A549 (cell line): ENCODE results near the gene TTN.

Source experiments
- CBX8 ChIP-seq: fragments of 200-600 bp; sonication (generic); IDR thresholded peaks from 2 replicates; pipeline ENCODE4 v1.6.1; 2016
- EP300 ChIP-seq, 2 experiments: fragments of >200 bp; sonication (Bioruptor Twin); formaldehyde crosslinking; IDR thresholded peaks; 2 replicates in 1 of 2; 3 replicates in 1 of 2; pipeline ENCODE4 v1.6.1; 2016 to 2017
- JUN ChIP-seq, 2 experiments: fragments of >200 bp; sonication (Bioruptor Twin); formaldehyde crosslinking; IDR thresholded peaks; 2 replicates in 1 of 2; 3 replicates in 1 of 2; pipeline ENCODE4 v1.6.1; 2016 to 2017
- MAFK ChIP-seq: fragments of 450-650 bp; IDR thresholded peaks from 2 replicates; pipeline ENCODE4 v1.6.1; 2014; ENCODE audit not compliant: partially characterized antibody
- PHF8 ChIP-seq: fragments of 200-600 bp; sonication (generic); IDR thresholded peaks from 2 replicates; pipeline ENCODE4 v1.6.1; 2016; ENCODE audit warnings: low read depth, mild to moderate bottlenecking, antibody characterized with exemption, moderate library complexity, borderline replicate concordance
- POLR2A ChIP-seq: IDR thresholded peaks from 2 replicates; pipeline ENCODE4 v1.6.1; 2012; ENCODE audit warnings: mild to moderate bottlenecking, low read length
- TF ChIP-seq, protein P1 (sequence below): fragments of >200 bp; sonication (Bioruptor Twin); formaldehyde crosslinking; IDR thresholded peaks from 3 replicates; pipeline ENCODE4 v1.5.1; 2016
- TF ChIP-seq, protein P2 (sequence below): fragments of >200 bp; sonication (Bioruptor Twin); formaldehyde crosslinking; IDR thresholded peaks from 3 replicates; pipeline ENCODE4 v1.6.1; 2016

DNA sequence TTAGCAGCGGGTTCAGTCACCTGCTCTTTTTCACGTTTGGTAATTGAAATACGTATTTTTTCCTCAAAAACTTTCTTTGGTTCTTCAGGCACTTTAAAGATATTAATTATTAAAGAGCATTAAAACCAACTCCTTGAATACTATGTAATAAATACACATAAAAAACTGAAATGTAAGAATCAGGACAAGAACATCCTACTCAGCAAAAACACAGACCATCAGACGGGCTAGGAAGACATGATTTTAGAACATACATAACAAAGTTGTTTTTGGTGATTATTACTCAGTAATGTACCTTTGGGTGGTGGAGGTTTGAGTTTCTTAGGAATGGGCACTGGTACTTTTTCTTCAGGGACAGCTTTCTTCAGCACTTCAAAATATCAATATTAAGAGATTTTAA lies 126.1 kb downstream of the TTN start:
- TF ChIP-seq MAFK (peak; percentile 72), EP300 (IDR thresholded peaks at IDR 0.05) (no peak), PHF8 (no peak), JUN (IDR thresholded peaks at IDR 0.05) (no peak), CBX8 (no peak), POLR2A (no peak)
- TF ChIP-seq, protein P1, sequence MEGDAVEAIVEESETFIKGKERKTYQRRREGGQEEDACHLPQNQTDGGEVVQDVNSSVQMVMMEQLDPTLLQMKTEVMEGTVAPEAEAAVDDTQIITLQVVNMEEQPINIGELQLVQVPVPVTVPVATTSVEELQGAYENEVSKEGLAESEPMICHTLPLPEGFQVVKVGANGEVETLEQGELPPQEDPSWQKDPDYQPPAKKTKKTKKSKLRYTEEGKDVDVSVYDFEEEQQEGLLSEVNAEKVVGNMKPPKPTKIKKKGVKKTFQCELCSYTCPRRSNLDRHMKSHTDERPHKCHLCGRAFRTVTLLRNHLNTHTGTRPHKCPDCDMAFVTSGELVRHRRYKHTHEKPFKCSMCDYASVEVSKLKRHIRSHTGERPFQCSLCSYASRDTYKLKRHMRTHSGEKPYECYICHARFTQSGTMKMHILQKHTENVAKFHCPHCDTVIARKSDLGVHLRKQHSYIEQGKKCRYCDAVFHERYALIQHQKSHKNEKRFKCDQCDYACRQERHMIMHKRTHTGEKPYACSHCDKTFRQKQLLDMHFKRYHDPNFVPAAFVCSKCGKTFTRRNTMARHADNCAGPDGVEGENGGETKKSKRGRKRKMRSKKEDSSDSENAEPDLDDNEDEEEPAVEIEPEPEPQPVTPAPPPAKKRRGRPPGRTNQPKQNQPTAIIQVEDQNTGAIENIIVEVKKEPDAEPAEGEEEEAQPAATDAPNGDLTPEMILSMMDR: no peak
- TF ChIP-seq, protein P2, sequence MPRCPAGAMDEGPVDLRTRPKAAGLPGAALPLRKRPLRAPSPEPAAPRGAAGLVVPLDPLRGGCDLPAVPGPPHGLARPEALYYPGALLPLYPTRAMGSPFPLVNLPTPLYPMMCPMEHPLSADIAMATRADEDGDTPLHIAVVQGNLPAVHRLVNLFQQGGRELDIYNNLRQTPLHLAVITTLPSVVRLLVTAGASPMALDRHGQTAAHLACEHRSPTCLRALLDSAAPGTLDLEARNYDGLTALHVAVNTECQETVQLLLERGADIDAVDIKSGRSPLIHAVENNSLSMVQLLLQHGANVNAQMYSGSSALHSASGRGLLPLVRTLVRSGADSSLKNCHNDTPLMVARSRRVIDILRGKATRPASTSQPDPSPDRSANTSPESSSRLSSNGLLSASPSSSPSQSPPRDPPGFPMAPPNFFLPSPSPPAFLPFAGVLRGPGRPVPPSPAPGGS: no peak
